Neuronal stem cell (in vitro differentiated cells): Measurements from ENCODE around the gene DUS2.
"Not testable (repeated sequence)": the region's sequence is repeated elsewhere in the genome, so short reads cannot be mapped to it uniquely, and the experiment has no call there.

ENCODE experiments used
- DNase-seq: peaks from one replicate; pipeline ENCODE4 v3.0.0-alpha.2; 2013; ENCODE audit warnings: low spot score
- H2AFZ ChIP-seq: one replicate; pipeline ENCODE4 v1.6.1; 2013; ENCODE audit warnings: mild to moderate bottlenecking, low read length, inconsistent platforms
- H2AK5ac ChIP-seq: 2 replicates; pipeline ENCODE4 v1.6.1; 2013; ENCODE audit warnings: low read depth, mild to moderate bottlenecking, inconsistent platforms, low read length, moderate library complexity, mixed read lengths
- H2BK120ac ChIP-seq: 2 replicates; pipeline ENCODE4 v1.6.1; 2013; ENCODE audit warnings: low read depth, mild to moderate bottlenecking, inconsistent platforms, low read length, moderate library complexity, mixed read lengths
- H2BK12ac ChIP-seq: one replicate; pipeline ENCODE4 v1.6.1; 2013; ENCODE audit warnings: low read length, inconsistent platforms
- H2BK15ac ChIP-seq: 2 replicates; pipeline ENCODE4 v1.6.1; 2013; ENCODE audit warnings: mild to moderate bottlenecking, low read length, inconsistent platforms, mixed read lengths
- H2BK5ac ChIP-seq: one replicate; pipeline ENCODE4 v1.6.1; 2013; ENCODE audit warnings: inconsistent platforms, mild to moderate bottlenecking, low read length, moderate library complexity
- H3K14ac ChIP-seq: one replicate; pipeline ENCODE4 v1.6.1; 2013; ENCODE audit warnings: low read length, inconsistent platforms
- H3K18ac ChIP-seq: 2 replicates; pipeline ENCODE4 v1.6.1; 2013; ENCODE audit warnings: low read length, inconsistent platforms
- H3K23ac ChIP-seq: 2 replicates; pipeline ENCODE4 v1.6.1; 2013; ENCODE audit warnings: low read depth, mild to moderate bottlenecking, mixed read lengths, low read length, inconsistent platforms; ENCODE audit not compliant: poor library complexity
- H3K27ac ChIP-seq: replicated peaks from 3 replicates; pipeline ENCODE4 v1.5.1; 2013; ENCODE audit warnings: low read length, inconsistent platforms
- H3K27me3 ChIP-seq, 3 experiments: 2 replicates each; pipeline ENCODE4 v1.6.1; 2013; ENCODE audit warnings: low read length in 3 of 3, mild to moderate bottlenecking in 2 of 3, inconsistent platforms in 1 of 3, low read depth in 1 of 3, mixed read lengths in 1 of 3, moderate library complexity in 1 of 3; ENCODE audit not compliant: control insufficient read depth in 3 of 3, insufficient read depth in 3 of 3
- H3K36me3 ChIP-seq, 2 donors: replicated peaks in 1 of 2; 2 replicates each; pipeline ENCODE4 v1.6.1; 2013; ENCODE audit warnings: low read length in 2 of 2; ENCODE audit not compliant: control insufficient read depth in 2 of 2, insufficient read depth in 2 of 2
- H3K4ac ChIP-seq: 2 replicates; pipeline ENCODE4 v1.6.1; 2013; ENCODE audit warnings: inconsistent platforms, mild to moderate bottlenecking, low read length, moderate library complexity
- H3K4me1 ChIP-seq, 2 donors: 1 replicate in 1 of 2; 2 replicates in 1 of 2; pipeline ENCODE4 v1.6.1; 2013; ENCODE audit warnings: low read length in 2 of 2, low read depth in 1 of 2; ENCODE audit not compliant: control insufficient read depth in 2 of 2, insufficient read depth in 1 of 2
- H3K4me2 ChIP-seq: one replicate; pipeline ENCODE4 v1.6.1; 2013; ENCODE audit warnings: mild to moderate bottlenecking, low read length, inconsistent platforms; ENCODE audit not compliant: insufficient read depth, poor library complexity, severe bottlenecking
- H3K4me3 ChIP-seq, 2 donors: 2 replicates each; pipeline ENCODE4 v1.5.1; 2013; ENCODE audit warnings: low read length in 2 of 2, mild to moderate bottlenecking in 2 of 2, inconsistent platforms in 1 of 2, moderate library complexity in 1 of 2
- H3K79me1 ChIP-seq: one replicate; pipeline ENCODE4 v1.6.1; 2013; ENCODE audit warnings: low read depth, mild to moderate bottlenecking, inconsistent platforms, low read length, moderate library complexity
- H3K9ac ChIP-seq: one replicate; pipeline ENCODE4 v1.6.1; 2013; ENCODE audit warnings: mild to moderate bottlenecking, low read depth, low read length, inconsistent platforms; ENCODE audit not compliant: poor library complexity
- H3K9me3 ChIP-seq, 2 donors: replicated peaks in 1 of 2; 2 replicates each; pipeline versions ENCODE3 to v1.6.1; 2013; ENCODE audit warnings: low read length in 2 of 2, mild to moderate bottlenecking in 2 of 2, inconsistent platforms in 1 of 2, low read depth in 1 of 2, mixed read lengths in 1 of 2, moderate library complexity in 1 of 2; ENCODE audit not compliant: control insufficient read depth in 2 of 2, insufficient read depth in 1 of 2
- H4K8ac ChIP-seq: one replicate; pipeline ENCODE4 v1.6.1; 2013; ENCODE audit warnings: low read depth, mild to moderate bottlenecking, inconsistent platforms, low read length, moderate library complexity
- H4K91ac ChIP-seq: one replicate; pipeline ENCODE4 v1.6.1; 2013; ENCODE audit warnings: low read length, low read depth, mild to moderate bottlenecking, inconsistent platforms; ENCODE audit not compliant: poor library complexity
- WGBS, 2 donors: extraction: QIAGEN DNeasy Blood & Tissue Kit; methylation state at CpG; one replicate each; pipeline ENCODE4 v1.1.7; 2013; ENCODE audit warnings: missing lambda C conversion rate in 2 of 2, mixed read lengths in 1 of 2; ENCODE audit not compliant: insufficient read length in 2 of 2, insufficient replicate concordance in 1 of 2; ENCODE audit errors: extremely low coverage in 2 of 2; 5-methylcytosine and 5-hydroxymethylcytosine counted together

DUS2 gene

DNA sequence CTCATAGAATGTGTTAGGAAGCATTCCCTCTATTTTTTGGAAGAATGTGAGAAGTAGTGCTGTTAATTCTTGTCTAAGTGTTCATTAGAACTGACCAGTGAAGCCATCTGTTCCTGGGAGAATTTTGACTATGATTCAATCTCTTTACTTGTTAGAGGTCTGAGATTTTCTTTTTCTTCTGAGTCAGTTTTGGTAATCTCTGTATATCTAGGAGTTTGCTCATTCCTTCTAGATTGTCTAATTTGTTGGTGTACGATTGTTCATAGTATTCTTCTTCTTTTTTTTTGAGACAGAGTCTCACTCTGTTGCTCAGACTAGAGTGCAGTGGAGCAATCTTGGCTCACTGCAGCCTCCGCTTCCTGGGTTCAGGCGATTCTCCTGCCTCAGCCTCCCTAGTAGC lies 82.5 kb downstream of the DUS2 start:
- Histone ChIP-seq H3K9ac (no peak overlapping the region), H2AK5ac (no peak overlapping the region), H3K4me3 (no peak overlapping the region), H3K9me3 (peaks cover 2 to 30% of the 10 kb centered on the region in 2 donors), H3K4ac (no peak overlapping the region), H3K36me3 (no peaks in the 10 kb centered on the region), H3K27ac (no peak overlapping the region), H2BK5ac (no peak overlapping the region), H3K4me1 (no peaks in the 10 kb centered on the region), H2BK15ac (no peak overlapping the region), H3K27me3 (no peaks in the 10 kb centered on the region), H3K23ac (no peak overlapping the region), H2BK12ac (no peak overlapping the region), H2AFZ (no peak overlapping the region), H3K14ac (no peak overlapping the region), H4K8ac (no peak overlapping the region), H3K4me2 (no peak overlapping the region), H4K91ac (no peak overlapping the region), H3K18ac (no peak overlapping the region), H3K79me1 (peaks cover 5% of the 10 kb centered on the region), H2BK120ac (no peak overlapping the region)
- no peak for DNase-seq
- WGBS, 2 donors, result no CpG with 5 or more reads among the region's 3 CpGs

DNA sequence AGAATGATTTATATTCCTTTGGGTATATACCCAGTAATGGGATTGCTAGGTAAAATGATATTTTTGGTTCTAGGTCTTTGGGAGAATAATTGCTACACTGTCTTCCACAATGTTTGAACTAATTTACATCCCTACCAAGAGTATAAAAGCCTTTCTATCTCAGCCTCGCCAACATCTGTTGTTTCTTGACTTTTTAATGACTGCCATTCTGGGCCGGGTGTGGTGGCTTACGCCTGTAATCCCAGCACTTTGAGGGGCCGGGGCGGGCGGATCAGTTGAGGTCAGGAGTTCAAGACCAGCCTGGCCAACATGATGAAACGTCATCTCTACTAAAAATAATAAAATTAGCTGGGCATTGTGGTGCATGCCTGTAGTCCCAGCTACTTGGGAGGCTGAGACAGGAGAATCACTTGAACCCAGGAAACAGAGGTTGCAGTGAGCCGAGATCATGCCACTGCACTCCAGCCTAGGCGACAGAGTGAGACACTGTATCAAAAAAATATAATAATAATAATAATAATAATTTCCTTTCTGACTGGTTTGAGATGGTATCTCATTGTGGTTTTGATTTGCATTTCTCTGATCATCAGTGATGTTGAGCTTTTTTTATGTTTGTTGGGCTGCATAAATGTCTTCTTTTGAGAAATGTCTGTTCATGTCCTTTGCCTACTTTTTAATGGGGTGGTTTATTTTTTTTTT lies 84.3 kb downstream of the DUS2 start:
- H2AK5ac ChIP-seq, H3K9ac ChIP-seq, H3K4ac ChIP-seq, H3K27ac ChIP-seq, H3K4me2 ChIP-seq, H2BK5ac ChIP-seq, H3K14ac ChIP-seq, H3K4me3 ChIP-seq, H3K36me3 ChIP-seq, H2BK12ac ChIP-seq, H3K18ac ChIP-seq, H3K79me1 ChIP-seq, H2BK120ac ChIP-seq, H4K91ac ChIP-seq, H3K4me1 ChIP-seq, H2BK15ac ChIP-seq, DNase-seq, H3K27me3 ChIP-seq, H2AFZ ChIP-seq, H3K23ac ChIP-seq, H4K8ac ChIP-seq: not testable (repeated sequence)
- no CpG with 5 or more reads among the region's 9 CpGs for WGBS, 2 donors
- H3K9me3 ChIP-seq, result peaks cover 2 to 44% of the 10 kb centered on the region in 2 donors

DNA sequence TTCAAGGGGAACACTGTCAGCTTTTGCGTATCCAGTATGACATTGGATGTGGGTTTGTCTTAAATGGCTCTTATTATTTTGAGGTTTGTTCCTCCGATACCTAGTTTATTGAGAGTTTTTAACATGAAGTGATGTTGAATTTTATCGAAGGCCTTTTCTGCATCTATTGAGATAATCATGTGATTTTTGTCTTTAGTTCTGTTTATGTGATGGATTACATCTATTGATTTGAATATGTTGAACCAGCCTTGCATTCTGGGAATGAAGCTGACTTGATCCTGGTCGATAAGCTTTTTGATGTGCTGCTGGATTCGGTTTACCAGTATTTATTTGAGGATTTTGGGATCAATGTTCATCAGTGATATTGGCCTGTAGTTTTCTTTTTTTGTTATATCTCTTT lies 86.1 kb downstream of the DUS2 start:
- not testable (repeated sequence) for H3K23ac ChIP-seq, H3K4me1 ChIP-seq, H3K4me3 ChIP-seq, H3K4ac ChIP-seq, H3K14ac ChIP-seq, H3K79me1 ChIP-seq, H3K4me2 ChIP-seq, H4K8ac ChIP-seq, H4K91ac ChIP-seq, H2BK5ac ChIP-seq, H2BK120ac ChIP-seq, DNase-seq, H2AK5ac ChIP-seq, H2BK12ac ChIP-seq, H3K27ac ChIP-seq, H2AFZ ChIP-seq, H2BK15ac ChIP-seq, H3K9ac ChIP-seq, H3K36me3 ChIP-seq, H3K27me3 ChIP-seq, H3K18ac ChIP-seq
- H3K9me3 ChIP-seq, result peaks cover 2 to 50% of the 10 kb centered on the region in 2 donors
- WGBS, 2 donors, result no CpG with 5 or more reads among the region's 5 CpGs

DNA sequence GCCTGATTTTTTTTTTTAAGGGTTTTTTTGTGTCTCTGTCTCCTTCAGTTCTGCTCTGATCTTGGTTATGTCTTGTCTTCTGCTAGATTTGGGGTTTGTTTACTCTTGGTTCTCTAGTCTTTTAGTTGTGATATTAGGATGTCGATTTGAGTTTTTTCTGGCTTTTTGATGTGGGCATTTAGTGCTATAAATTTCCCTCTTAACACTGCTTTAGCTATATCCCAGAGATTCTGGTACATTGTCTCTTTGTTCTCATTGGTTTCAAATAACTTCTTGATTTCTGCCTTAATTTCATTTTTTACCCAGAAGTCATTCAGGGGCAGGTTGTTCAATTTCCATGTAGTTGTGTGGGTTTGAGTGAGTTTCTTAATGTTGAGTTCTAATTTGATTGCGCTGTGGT lies 87.5 kb downstream of the DUS2 start:
- H2AFZ ChIP-seq, DNase-seq, H3K14ac ChIP-seq, H2BK5ac ChIP-seq, H4K91ac ChIP-seq, H2BK12ac ChIP-seq, H3K4me1 ChIP-seq, H3K23ac ChIP-seq, H2BK15ac ChIP-seq, H2AK5ac ChIP-seq, H3K27ac ChIP-seq, H3K9ac ChIP-seq, H3K4ac ChIP-seq, H2BK120ac ChIP-seq, H3K18ac ChIP-seq, H4K8ac ChIP-seq, H3K4me2 ChIP-seq, H3K79me1 ChIP-seq, H3K4me3 ChIP-seq, H3K36me3 ChIP-seq, H3K27me3 ChIP-seq: not testable (repeated sequence)
- peaks cover 2 to 42% of the 10 kb centered on the region in 2 donors for H3K9me3 ChIP-seq
- no CpG with 5 or more reads among the region's 2 CpGs for WGBS, 2 donors
